Osteocyte (in vitro differentiated cells): ENCODE results near the gene PMPCB. TPM values are rescaled to one million over a fixed set of nuclear protein-coding genes. Genes with fewer than 3 reads are reported as not detected.
"Not testable (repeated sequence)": the region's sequence is repeated elsewhere in the genome, so short reads cannot be mapped to it uniquely, and the experiment has no call there.

Experiments used
- DNase-seq: peaks from one replicate; pipeline ENCODE4 v3.0.0; 2021; ENCODE audit warnings: mixed read lengths; ENCODE audit not compliant: unreplicated experiment; ENCODE audit errors: extremely low spot score
- H3K27ac Mint-ChIP-seq: one replicate; pipeline ENCODE4 v1.8.0; 2021; ENCODE audit warnings: mild to moderate bottlenecking, mixed read lengths; ENCODE audit not compliant: unreplicated experiment
- H3K27me3 Mint-ChIP-seq: one replicate; pipeline ENCODE4 v1.8.0; 2021; ENCODE audit warnings: mixed read lengths; ENCODE audit not compliant: unreplicated experiment
- H3K36me3 Mint-ChIP-seq: one replicate; pipeline ENCODE4 v1.8.0; 2021; ENCODE audit warnings: mixed read lengths; ENCODE audit not compliant: unreplicated experiment
- H3K4me1 Mint-ChIP-seq: one replicate; pipeline ENCODE4 v1.8.0; 2021; ENCODE audit warnings: mixed read lengths; ENCODE audit not compliant: unreplicated experiment
- H3K4me3 Mint-ChIP-seq: one replicate; pipeline ENCODE4 v1.8.0; 2021; ENCODE audit warnings: mild to moderate bottlenecking, moderate library complexity, mixed read lengths; ENCODE audit not compliant: unreplicated experiment
- H3K9me3 Mint-ChIP-seq: one replicate; pipeline ENCODE4 v1.8.0; 2021; ENCODE audit warnings: mixed read lengths; ENCODE audit not compliant: unreplicated experiment
- CTCF ChIP-seq: fragments of 200-600 bp; sonication (generic); IDR thresholded peaks from 2 replicates; pipeline ENCODE4 v1.5.0; 2021; ENCODE audit warnings: antibody characterized with exemption, mild to moderate bottlenecking, moderate library complexity
- long read RNA-seq: library from polyadenylated mRNA; unstranded; transcript quantifications from one replicate; pipeline ENCODE4 v2.0.0, GENCODE V29; 2021
- total RNA-seq: library from RNA; stranded (reverse); gene quantifications from 2 replicates; pipeline ENCODE4 v1.2.1, GENCODE V29; 2021

PMPCB gene
- 52.7 and 53.0 TPM in 2 replicates for total RNA-seq
- long read RNA-seq, transcript PMPCB-202 (12 exons, 1,714 nt), result minor isoform, 49 of 687 reads
- long read RNA-seq, transcript PMPCB-201 (13 exons, 2,472 nt), result major isoform, 571 of 687 reads
- long read RNA-seq, partial matches to known transcripts, result 16 of 687 reads
- long read RNA-seq, other reads (novel, unspliced or antisense), result 50 of 687 reads

DNA sequence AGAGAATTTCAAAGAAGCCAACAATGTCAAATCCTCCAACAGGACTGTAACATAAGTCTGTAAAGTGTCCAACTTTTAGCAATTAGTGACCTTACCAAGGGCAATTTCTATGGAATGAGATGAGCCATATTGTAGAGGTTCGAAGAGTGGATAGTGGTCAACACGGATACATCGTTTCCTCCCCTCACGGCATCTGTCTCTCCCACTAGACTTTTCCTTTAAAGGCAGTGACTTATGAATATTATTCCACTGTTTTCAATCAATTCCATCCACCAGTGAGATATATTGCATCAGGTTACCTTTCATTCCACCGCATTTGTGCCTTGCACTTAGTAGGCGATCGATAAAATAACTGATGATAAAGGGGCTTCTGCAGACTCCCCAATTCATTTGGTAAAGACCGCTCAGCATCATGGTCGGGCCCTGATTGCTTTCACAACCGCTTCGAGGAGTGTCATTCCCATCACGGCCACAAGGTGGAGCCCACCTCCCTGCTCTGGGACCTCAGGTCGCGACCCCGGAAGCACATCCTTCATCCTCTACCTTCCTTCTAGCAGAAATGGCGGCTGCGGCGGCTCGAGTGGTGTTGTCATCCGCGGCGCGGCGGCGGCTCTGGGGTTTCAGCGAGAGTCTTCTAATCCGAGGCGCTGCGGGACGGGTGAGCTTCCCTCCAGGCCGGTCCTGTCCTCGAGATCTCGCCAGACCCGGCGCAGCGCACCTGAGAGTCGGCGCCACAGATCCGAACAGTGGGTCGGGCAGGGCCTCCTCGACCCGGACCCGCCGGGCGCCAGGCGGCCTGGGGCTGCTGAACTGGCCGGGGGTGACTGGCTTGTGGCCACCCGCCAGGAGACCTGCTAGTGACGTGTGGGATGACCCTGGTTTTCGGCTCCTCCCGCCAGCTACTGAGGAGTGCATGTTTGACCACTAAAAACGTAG lies at the start of gene PMPCB:
PMPCB (plus strand) TSS at position 535 of the 936 bp plus-strand sequence; CDS start at position 560, 25 bp downstream.
- peak within 1 kb of the TSS; percentile 81 for H3K27ac Mint-ChIP-seq
- peaks cover 20% of the 10 kb centered on the region for H3K4me1 Mint-ChIP-seq

GRCh38 chr7:103253699-103254506 lies 43.3 kb upstream of the PMPCB start:
- H3K9me3 Mint-ChIP-seq, H3K36me3 Mint-ChIP-seq, DNase-seq, H3K27ac Mint-ChIP-seq, H3K4me3 Mint-ChIP-seq, H3K4me1 Mint-ChIP-seq: not testable (repeated sequence)
- peaks cover 39% of the 10 kb centered on the region for H3K27me3 Mint-ChIP-seq

More for the DNA sequence above, at the start of gene PMPCB:
- Mint-ChIP-seq H3K36me3 (peaks cover 20% of the 10 kb centered on the region), H3K4me3 (peak within 1 kb of the TSS; percentile 89), H3K9me3 (no peaks in the 10 kb centered on the region), H3K27me3 (peaks cover 20% of the 10 kb centered on the region)
- TF ChIP-seq CTCF, result peak; percentile 94
- DNase-seq, result peak; percentile 97

- not testable (repeated sequence) for H3K27ac Mint-ChIP-seq, H3K9me3 Mint-ChIP-seq, DNase-seq, H3K4me3 Mint-ChIP-seq, H3K36me3 Mint-ChIP-seq, H3K4me1 Mint-ChIP-seq
- H3K27me3 Mint-ChIP-seq, result peaks cover 36% of the 10 kb centered on the region
Measured at GRCh38 chr7:103264054-103264453, 33.2 kb upstream of the PMPCB start.

- H3K36me3 Mint-ChIP-seq, H3K9me3 Mint-ChIP-seq, H3K27ac Mint-ChIP-seq, H3K4me1 Mint-ChIP-seq, H3K4me3 Mint-ChIP-seq, DNase-seq: not testable (repeated sequence)
- H3K27me3 Mint-ChIP-seq, result peaks cover 23% of the 10 kb centered on the region
Measured at GRCh38 chr7:103266229-103266628, 31.0 kb upstream of the PMPCB start.

DNA sequence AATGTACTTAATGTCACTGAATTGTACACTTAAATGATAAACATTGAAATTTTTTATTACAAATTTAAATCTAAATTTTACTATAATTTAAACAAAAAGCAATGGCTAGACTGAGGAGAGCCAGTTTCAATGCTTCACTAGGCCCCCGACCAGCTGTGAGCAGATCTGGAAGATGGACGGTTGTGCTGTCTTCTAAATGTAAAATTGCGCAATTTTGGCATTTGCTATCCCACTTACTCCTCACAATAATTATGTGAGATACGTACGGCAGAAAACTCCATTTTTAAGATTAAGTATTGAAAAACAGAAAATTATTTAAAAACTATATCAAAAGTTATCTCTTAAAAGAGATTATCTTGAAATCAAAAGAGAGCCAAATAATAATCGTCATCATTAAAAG lies 23.9 kb upstream of the PMPCB start:
- not testable (repeated sequence) for DNase-seq, H3K4me3 Mint-ChIP-seq, H3K36me3 Mint-ChIP-seq, H3K27me3 Mint-ChIP-seq, H3K27ac Mint-ChIP-seq, H3K4me1 Mint-ChIP-seq, H3K9me3 Mint-ChIP-seq

DNA sequence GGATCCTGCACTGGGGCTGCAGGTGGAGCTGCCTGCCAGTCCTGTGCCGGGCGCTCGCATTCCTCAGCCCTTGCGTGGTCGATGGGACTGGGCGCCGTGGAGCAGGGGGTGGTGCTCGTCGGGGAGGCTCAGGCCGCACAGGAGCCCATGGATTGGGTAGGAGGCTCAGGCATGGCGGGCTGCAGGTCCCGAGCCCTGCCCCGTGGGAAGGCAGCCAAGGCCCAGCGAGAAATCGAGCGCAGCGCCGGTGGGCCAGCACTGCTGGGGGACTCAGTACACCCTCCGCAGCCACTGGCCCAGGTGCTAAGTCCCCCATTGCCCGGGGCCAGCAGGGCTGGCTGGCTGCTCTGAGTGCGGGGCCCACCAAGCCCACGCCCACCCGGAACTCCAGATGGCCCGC lies 22.4 kb upstream of the PMPCB start:
- H3K4me3 Mint-ChIP-seq, DNase-seq, H3K27me3 Mint-ChIP-seq, H3K27ac Mint-ChIP-seq, H3K9me3 Mint-ChIP-seq, H3K36me3 Mint-ChIP-seq, H3K4me1 Mint-ChIP-seq: not testable (repeated sequence)

- peaks cover 15% of the 10 kb centered on the region for H3K27me3 Mint-ChIP-seq
- not testable (repeated sequence) for H3K27ac Mint-ChIP-seq, DNase-seq, H3K9me3 Mint-ChIP-seq, H3K4me3 Mint-ChIP-seq, H3K36me3 Mint-ChIP-seq
- peaks cover 13% of the 10 kb centered on the region for H3K4me1 Mint-ChIP-seq
Measured at GRCh38 chr7:103278195-103278594, 19.0 kb upstream of the PMPCB start.

DNA sequence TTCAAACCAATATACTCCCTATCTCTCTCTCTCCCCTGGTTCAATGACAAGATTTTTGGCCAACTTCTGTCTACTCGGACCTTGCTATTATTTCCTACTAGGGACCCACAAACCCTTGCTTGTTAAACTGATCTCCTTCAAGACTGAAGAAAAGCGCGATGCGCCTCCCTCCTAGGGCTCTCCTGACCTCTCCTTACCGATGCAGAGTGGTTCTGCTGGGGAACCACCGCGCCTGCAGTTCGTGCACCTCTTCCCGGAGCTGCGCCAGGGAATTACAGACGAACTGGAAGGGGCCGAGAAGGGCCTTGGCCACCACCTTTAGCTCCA lies 17.6 kb upstream of the PMPCB start:
- Mint-ChIP-seq H3K27ac (peak overlapping the region; percentile 12), H3K4me1 (peaks cover 13% of the 10 kb centered on the region), H3K27me3 (peaks cover 15% of the 10 kb centered on the region), H3K4me3 (peak overlapping the region; percentile 90)
- DNase-seq, H3K36me3 Mint-ChIP-seq, H3K9me3 Mint-ChIP-seq: not testable (repeated sequence)

- H3K27ac Mint-ChIP-seq, result peak overlapping the region; percentile 81
- peak; percentile 85 for DNase-seq
- H3K36me3 Mint-ChIP-seq, H3K9me3 Mint-ChIP-seq: not testable (repeated sequence)
- peaks cover 15% of the 10 kb centered on the region for H3K27me3 Mint-ChIP-seq
- H3K4me1 Mint-ChIP-seq, result peaks cover 13% of the 10 kb centered on the region
- peak overlapping the region; percentile 90 for H3K4me3 Mint-ChIP-seq
Measured at GRCh38 chr7:103279963-103280802, 17.1 kb upstream of the PMPCB start.

GRCh38 chr7:103280803-103281155 lies 16.5 kb upstream of the PMPCB start:
- peaks cover 13% of the 10 kb centered on the region for H3K4me1 Mint-ChIP-seq
- peak overlapping the region; percentile 90 for H3K4me3 Mint-ChIP-seq
- peak overlapping the region; percentile 33 for H3K27ac Mint-ChIP-seq
- not testable (repeated sequence) for H3K36me3 Mint-ChIP-seq, DNase-seq, H3K9me3 Mint-ChIP-seq
- peaks cover 15% of the 10 kb centered on the region for H3K27me3 Mint-ChIP-seq
